T-helper 1 cell (primary cell): ENCODE results near the gene UFSP2.

Experiments used
- DNase-seq, 5 donors: peaks; one replicate each; pipeline ENCODE4 v3.0.0-alpha.2; 2012 to 2020

Gene UFSP2

DNA sequence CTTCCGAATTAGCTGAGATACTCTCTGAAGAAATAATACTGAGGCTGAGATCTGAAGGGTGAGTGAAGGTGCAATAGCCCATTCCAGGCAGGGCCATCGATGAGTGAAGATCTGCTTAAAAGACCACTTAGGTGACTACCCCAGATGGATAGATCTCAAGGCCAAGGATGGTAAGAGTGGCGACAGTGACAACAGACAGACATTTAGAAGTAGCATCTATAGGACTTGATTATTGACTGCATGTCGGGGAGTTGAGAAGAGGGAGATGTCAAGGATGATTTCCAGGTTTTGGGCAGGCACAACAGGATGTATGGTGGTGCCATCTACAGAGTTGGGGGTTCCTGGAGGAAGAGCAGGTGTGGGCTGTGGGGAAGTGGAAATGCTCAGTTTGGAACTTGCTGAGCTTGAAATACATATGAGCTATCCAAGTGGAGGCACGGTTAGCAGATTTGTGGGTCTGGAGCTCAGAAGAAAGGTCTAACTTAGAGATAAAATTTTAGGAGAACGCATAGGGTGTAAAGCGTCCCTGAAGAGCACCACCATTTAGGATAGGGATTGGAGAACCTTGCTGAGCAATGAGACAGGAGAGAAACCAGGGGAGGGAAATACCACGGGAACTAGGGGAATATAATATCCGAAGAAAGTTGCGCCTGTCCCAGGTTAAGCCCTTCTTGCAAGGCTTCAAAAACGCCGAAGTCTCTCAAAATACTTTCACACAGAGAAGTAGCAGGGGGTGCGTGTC is 688 bp downstream of the UFSP2 start:
- DNase-seq = peak in 1 of 5 donors; percentile 7

DNA sequence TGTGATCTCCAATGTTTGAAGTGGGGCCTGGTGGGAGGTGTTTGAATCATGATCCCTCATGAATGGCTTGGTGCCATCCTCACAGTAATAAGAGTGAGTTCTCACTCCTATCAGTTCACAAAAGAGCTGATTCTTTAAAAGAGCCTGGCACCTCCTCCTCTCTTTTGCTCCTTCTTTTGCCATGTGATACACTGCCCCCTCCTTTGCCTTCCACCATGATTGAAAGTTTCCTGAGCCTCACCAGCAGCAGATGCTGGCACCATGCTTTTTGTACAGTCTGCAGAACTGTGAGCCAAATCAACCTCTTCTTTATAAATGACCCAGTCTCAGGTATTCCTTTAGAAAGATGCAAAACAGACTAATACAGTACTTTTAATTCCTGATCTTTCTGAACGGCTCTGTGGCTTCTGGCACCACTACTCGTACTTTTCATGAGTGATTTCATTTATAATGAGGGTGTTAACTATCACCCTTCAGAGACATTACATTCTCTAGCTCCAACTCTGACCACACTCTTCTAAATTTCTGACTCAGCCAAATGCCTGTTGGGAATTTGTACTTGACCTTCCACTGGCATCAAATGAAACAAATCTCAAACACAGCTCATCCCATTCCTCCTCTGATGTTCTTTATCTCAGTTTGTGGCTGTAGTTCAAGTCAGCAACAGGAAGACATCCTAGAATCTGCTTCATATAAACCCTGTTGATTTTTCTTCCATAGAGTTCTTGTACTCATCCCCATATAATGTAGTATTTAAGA is 4.2 kb downstream of the UFSP2 start:
- DNase-seq = no peak

DNA sequence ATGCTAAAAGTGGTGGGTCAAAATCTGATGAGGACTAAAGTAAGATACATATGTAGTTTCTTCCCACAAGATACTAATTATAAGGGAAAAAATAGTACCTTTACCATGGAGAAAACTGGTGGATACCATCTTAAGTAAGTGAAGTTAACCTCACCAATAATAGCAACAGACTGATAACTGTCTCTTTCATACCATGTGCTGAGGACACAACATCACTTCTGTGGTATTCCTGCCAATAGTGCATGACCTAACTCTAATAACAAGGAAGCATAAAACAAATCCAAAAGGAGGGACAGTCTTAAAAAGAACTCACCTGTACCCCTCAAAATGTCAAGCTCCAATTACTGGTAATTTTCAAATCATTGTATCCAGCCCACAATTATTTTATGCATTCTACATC is 8.8 kb downstream of the UFSP2 start:
- no peak for DNase-seq

DNA sequence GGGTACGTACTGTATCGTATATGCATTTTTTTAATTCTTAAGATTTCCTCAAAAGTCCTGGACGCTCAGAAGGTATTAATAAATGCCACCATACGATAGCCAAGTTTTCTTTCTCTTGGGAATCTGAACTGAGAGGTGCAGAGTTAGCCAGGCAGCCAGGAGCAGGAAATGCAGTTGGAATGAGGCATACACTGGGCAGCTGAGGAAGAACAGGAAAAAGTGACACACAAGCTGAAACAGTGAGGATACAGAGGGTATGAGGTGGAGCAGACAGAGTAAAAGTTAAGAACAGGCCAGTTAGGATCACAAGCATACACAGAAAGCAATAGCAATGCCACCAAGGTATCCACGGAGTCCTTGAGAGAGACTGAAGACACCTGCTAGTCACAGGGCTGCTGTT is 13.4 kb downstream of the UFSP2 start:
- DNase-seq = no peak

DNA sequence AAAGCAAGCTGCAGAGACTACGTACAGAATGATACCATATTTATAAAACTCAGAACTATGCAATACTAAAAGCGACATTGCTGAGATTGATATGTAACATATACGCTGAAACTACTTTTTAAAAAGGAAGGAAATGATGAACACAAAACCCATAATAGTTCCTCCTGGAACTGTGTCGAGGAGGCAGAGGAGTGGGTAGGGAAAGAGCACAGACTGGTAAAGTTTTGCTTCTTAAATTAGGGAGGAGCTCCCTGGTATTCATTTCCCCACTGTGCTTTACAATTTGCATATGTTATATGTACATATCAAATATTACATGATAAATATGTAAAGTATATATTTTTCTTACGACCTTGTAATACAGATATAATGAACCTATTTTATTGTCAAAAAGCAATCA is 13.9 kb downstream of the UFSP2 start:
- no peak for DNase-seq

DNA sequence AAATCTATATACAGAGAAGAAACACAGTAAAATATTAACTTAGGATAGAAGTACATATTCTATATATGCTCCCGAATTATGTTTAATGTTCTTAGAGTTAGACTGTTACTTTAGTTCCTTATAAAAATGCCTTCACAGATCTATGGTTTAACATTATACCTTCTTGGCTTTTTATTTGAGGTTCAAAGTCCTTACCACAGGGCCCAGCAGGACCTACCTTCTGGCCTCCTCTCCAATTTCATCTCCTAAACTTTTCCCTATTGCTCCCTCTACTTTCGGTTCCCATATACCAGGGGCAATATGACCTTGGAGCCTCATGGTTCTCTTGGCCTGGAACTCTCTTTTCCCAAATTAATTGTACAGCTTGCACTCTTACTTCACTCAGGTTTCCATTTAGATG is 17.3 kb downstream of the UFSP2 start:
- DNase-seq = no peak

DNA sequence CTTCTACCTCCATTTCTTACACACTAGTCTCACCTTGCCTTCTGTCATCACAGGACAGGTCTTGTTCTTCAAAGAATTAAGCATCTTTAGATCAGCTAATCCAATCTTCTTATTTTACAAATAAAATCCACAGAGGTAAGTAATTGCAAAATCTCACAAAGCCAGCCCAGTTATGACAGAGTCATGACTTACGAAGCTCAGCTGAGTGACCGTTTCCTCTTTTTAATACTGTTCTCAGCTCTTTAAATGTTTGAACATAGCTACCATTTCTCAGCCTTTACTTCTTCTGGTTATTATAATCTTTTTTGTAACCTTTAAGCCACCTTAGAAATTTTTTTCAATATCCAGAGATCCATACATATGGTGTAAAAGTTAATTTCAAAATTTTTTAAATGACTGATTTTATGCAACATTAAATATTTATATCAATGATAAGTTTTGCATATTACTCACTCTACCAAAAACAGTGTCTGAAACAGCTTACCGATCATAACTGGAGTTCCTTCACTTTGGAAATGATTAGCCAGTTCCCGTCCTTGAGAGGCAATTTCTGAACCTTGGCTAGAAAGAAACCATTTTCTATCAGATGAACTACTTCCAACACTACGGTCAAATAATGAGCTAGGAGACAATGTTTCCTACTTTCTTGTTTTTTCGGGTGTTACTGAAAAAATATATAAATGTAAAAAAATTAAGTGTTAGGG is 20.3 kb downstream of the UFSP2 start:
- no peak for DNase-seq

DNA sequence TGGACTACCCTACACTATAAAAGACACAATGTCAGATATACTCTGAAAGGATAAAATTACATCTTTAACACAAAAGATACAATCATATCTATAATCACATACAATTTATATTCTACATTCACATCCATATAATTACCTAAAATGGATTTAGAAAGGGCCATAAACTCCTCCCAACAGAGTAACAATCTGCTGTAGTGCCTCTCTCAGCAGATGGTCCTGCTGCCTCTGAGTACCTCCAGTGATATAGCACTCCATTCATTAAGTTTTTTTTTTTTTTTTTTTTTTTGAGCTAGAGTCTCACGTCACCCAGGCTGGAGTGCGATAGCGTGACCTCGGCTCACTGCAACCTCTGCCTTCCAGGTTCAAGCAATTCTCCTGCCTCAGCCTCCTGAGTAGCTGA is 21.7 kb downstream of the UFSP2 start:
- no peak for DNase-seq

DNA sequence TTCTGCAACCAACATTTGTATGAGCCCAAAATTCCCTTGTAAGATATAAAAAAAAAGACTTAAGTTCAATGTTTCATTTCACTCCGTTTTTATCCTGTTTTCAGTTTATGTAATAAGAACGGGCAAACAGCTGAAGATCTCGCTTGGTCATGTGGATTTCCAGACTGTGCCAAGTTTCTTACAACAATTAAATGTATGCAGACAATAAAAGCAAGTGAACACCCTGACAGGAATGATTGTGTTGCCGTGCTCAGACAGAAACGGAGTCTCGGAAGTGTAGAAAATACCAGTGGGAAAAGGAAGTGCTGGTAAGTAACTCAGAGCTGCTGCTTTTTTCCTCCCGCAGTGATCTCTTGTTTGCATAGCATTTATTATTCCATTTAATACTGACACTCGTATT is 26.3 kb downstream of the UFSP2 start:
- no peak for DNase-seq

DNA sequence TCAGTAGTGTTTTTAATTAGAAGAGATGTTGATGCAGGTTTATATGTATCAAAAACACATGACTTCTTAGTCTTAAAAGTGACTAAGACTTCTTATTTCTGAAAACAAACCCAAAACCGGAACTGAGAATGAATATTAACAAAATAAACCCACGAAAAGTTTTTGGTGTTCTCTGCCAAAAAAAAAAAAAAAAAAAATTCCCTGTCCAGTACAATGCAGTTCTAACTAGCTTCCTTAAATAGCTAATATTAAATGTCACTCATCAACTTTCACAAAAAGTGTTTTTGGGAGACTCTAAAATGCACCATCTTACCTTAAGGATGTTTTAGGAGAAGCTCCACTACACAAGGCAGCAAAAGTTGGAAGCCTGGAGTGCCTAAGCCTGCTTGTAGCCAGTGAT is 27.1 kb downstream of the UFSP2 start:
- no peak for DNase-seq

DNA sequence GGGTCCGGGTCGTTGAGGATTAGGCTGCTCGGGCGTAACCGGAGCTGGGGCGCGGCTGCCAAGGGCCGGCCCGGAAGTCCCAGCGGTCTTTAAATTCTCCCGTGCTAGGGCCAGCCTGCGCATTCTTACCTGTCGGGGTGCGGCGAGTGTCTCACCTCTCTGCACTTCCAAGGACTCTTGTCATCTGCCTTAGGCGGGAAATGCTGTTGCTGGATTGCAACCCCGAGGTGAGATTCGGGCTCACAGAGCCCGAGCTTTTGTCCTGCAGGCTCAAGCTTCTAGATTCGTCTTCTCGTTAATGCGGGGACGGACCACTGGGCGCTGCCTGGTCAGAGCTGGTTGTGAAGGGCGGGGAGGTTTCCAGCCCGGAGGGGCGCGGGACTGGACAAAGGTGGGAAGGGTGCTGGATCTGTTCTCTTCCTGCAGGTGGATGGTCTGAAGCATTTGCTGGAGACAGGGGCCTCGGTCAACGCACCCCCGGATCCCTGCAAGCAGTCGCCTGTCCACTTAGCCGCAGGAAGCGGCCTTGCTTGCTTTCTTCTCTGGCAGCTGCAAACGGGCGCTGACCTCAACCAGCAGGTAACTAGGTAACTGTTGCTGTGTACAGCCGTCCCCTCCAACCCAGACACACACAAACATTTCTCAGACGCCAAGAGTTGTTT is 28.9 kb downstream of the UFSP2 start, which contains the start of gene ANKRD37:
ANKRD37 (plus strand) TSS at position 118 of the 662 bp plus-strand sequence; CDS start at position 201, 83 bp downstream.
- DNase-seq = peak in 1 of 5 donors; percentile 2

DNA sequence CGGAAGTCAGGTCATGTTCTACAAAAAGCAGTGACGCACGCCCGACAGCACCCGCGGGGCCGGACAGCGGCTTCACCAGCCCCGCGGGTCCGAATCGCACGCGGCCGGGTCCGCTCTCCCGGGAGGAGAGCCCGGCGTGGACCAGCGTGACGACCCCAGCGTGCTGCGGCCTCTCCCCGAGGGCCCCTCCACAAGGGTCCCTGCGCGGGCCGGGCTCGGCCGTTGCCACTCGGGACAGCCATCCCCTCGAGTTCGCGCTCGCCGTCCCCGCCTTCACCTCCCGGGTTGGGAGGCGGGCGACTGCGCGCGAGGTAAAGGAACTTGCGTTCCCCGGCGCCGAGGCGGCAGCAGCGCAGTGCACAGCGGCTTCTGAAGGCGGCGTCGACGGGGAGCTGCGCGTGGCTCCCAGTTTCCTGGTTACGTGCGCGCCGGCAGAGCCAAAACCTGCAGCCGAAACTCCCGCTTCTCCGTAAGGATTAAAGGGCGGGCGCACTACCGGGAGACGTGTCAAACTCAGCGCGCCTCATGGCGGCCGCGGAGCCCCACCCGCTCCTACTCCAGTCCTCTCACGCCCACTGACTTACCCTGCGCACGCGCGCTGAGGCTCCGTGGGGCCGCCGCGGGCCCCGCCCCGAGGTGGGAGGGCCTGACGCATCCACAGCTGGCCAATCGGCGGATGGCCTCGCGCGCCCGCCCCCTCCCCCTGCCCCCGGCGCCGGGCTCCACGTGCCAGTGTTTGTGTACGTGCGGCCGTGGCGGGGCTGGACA is 29.6 kb downstream of the UFSP2 start:
- peak; percentile 90 to 97 (median 93) for DNase-seq

DNA sequence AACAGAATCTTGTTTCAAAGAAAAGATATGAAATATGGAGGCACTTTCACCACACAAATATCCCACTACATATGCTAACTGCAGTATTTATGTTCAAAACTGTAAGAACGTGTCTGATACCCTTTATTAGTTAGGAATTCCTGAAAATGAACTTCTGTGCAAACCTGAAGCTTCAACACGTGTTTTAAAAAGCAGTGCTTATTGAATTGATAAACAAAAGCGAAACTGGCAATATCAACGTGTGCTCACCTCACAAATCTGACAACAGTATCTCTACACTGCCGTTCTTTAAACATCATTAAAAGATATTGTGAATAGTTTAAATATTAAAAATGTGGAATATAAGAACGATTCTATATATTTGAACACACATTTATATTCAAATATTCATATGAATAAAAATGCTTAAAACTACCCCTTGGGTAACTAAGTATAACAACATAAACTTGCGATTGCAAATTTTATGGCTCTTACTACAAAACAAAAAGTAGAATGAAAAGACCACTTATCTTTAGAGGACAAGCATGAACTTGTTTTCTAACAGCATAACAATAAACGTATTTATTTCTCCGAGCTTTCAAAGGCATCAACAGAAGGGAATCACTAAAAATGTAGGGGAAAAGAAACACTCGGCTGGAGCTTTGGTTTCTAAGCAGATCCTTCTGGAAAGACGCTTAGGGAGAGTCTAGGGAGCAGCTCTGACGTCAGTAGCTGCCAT is 30.4 kb downstream of the UFSP2 start, which contains the start of gene LRP2BP:
LRP2BP (minus strand) TSS at position 687 of the 718 bp plus-strand sequence. CDS start 17,738 bp downstream, outside the sequence.
- peak in 1 of 5 donors; percentile 44 for DNase-seq

DNA sequence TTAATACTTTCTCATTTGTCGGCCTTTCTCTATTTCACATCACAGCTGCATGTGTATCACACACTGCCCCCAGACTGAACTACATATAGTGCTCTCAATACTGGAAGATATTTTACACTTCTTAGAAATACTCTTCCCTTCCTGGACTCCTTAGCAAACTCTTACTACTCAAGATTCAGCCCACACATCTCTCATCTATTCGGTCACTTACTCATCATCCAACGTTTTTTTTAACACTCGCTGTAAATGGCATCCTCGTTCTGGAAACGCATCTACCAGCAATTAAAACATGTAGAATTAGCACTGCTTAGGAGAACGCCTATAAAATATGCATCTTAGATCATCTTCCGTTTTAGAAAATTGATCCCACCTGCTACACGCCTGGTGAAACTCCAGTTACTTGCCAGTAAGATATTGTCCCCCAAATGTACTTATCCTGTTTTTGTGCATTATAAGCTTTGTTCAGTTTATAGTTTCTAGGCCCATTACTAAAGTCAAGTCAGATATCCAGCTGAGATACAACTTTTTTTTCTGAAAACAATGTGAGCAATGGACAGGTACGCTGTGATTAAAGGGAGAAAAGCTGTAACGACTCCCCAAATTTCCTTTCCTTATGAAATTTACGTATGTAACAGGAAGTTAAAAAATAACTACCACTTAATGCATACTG is 31.1 kb downstream of the UFSP2 start:
- DNase-seq = peak in 1 of 5 donors; percentile 53

DNA sequence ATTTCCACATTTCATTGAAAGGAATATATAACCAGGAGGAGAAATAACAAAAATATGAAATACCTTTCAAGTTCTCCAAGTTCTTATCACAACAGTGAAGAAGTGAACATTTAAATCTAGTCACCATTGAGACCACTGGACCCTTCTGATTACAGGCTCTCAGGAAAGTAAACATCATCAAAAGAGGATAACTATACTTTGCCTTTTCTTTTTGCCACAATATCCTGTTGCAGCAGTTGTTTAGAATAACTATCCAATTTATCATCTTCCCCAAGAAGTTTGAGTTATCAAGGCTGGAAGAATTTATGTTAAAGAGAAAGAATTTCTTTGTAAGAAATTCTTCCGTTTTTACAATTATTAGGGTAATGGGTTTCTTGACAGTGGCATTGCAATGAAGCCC is 33.6 kb downstream of the UFSP2 start:
- DNase-seq = no peak

DNA sequence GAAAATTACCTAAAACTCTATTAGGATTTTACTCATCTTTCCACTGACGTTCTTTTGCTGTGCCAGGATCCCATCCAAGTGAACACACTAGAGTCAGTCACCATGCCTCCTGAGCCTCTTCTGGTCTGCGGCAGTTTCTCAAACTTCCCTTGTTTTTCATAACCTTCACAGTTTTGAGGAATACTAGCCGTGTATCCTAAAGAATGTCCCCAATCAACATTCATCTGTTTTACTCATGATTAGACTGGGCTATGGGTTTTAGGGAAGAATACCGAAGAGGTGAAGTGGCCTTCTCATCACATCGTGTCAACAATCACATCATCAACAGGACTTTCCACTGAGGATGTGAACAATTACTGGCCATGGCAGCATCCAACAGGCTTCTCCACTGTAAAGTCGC is 34.8 kb downstream of the UFSP2 start:
- DNase-seq = no peak

DNA sequence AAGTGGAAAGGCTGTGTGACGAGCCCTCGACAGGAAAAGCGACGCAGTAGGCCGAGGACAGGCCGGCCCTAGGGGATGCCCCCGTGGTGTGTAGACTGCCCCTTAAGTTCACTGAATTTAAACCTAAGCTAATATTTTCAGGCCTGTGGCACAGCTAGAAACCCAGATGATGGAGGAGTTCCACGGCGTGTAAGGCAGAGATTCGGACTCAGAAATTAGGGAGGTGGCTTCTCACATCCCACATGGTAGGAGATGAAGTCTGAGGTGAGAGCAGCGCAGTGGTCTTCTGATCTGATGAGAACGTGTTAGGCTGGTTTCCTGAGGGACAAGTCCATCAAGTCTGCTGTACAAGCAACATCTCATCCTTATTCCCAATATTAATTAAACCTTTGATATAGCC is 37.8 kb downstream of the UFSP2 start:
- DNase-seq = no peak

DNA sequence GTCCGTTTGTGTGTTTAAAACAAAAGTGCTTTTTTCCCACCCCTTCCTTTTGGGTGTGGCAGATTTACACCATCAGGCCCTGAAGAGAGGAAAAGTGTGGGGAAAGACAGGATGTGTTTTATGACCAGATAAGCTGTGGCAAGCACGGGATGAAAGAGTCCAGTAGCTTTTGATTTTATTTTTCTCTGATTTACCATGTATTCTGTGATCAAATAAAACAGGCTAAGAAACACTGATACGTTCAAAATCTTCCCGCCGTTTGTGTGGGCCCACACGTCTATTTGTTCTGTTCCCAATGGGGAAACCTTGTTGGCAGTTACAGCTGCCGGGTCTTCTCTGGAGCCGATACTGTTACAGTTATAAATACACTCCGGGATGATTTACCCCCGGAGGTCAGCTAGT is 40.8 kb downstream of the UFSP2 start:
- no peak for DNase-seq

DNA sequence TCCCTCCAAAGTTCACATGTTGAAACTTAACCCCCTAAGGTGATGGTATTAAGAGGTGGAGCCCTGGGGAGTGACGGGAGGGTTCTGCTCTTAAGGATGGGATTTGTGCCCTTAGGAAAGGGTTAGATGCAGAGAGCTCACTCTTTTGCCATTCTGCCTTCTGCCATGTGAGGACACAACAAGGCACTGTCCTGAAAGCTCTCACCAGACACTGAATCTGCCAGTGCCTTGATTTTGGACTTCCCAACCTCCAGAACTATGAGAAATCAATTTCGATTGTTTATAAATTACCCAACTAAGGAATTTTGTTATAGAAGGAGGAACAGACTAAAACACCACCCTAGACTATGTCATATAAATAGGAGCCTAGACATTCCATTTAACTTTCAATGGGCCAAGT is 41.7 kb downstream of the UFSP2 start:
- no peak for DNase-seq

DNA sequence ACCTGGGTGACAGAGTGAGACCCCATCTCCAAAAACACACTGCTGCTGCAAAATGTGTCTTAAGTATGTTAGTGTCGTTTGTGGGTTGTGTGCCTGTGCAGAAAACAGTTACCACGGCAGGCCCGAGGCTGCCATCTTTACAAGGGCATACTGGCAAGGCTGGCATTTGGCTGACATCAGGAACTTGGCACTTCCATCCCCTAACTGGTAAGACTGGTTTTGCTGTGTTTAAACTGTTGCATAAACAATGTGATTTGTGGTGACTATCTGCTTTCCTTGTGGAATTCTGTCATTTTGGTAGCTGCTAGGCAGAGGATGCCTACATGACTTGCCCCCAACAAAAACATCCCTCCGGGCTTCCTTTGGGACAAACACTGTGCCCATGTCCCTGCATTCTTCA is 42.3 kb downstream of the UFSP2 start:
- no peak for DNase-seq

DNA sequence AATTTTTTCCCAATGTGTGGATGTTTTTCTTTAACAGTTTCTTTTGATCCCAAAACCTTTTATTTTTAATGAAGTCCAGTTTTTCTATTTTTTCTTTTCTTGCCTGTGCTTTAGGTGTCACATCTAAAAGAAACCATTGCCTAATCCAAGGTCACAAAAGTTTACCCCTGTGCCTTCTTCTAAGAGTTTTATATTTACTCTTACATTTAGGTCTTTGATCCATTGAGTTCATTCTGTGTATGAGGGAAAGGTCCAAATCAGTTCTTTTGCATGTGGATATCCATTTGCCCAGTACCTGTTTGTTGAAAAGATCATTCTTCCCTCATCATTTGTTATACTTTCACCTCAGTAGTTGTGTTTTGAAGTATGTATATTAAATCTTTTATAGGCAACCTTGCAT is 43.0 kb downstream of the UFSP2 start:
- no peak for DNase-seq
